Brain microvascular endothelial cell (primary cell): Measurements from ENCODE around the gene ARHGAP6.
A peak's percentile ranks its signal among the peaks of the same experiment; 100 is the strongest.
"Not testable (repeated sequence)": the region's sequence is repeated elsewhere in the genome, so short reads cannot be mapped to it uniquely, and the experiment has no call there.

Experiments used
- DNase-seq: peaks from one replicate; pipeline ENCODE4 v3.0.0-alpha.2; 2020
- H3K27ac ChIP-seq: fragments of 250-450 bp; sonication (Bioruptor Pico); 2 replicates; pipeline ENCODE4 v1.5.1; 2020; ENCODE audit warnings: mild to moderate bottlenecking, moderate library complexity
- H3K27me3 ChIP-seq: fragments of 250-450 bp; sonication (Bioruptor Pico); replicated peaks from 2 replicates; pipeline ENCODE4 v1.5.1; 2020; ENCODE audit warnings: mild to moderate bottlenecking
- H3K36me3 ChIP-seq: fragments of 250-450 bp; sonication (Bioruptor Pico); replicated peaks from 2 replicates; pipeline ENCODE4 v1.5.1; 2020; ENCODE audit warnings: mild to moderate bottlenecking
- H3K4me3 ChIP-seq: 2 replicates; pipeline ENCODE4 v1.5.1; 2011; ENCODE audit warnings: low read depth, mild to moderate bottlenecking, control low read depth, low read length, moderate library complexity
- in situ Hi-C: cut with HindIII; loops from 2 replicates; pipeline ENCODE4 v1.10.0; 2017; ENCODE audit warnings: low sequenced_read_pairs, low pct_ligation_motif_present
- TF ChIP-seq, protein P1 (sequence below): IDR thresholded peaks from 2 replicates; pipeline ENCODE4 v1.5.1; 2011; ENCODE audit warnings: low read depth, mild to moderate bottlenecking, moderate library complexity, low read length, control low read depth, inconsistent platforms; ENCODE audit errors: missing control alignments

Gene ARHGAP6

DNA sequence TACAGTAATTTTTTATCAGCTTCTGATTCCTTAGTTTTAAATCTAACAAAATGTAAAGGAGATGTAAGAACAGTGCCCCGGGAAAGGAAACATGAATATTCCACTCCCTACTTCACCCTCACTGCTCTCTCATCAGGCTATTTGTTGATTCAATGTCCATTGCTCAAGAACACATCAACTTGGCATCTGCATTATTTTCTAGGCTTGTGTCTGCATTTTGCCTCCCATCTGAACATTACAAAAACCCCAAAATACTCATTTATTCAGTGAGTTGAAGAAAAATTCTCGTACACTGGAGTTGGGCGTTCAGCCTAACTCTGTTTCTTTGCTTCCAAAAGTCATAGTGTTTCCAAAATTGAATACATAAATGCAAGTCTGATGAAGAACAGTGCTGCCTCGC is 25.6 kb downstream of the ARHGAP6 start:
- in situ Hi-C loops = no loop called here
- TF ChIP-seq, protein P1, sequence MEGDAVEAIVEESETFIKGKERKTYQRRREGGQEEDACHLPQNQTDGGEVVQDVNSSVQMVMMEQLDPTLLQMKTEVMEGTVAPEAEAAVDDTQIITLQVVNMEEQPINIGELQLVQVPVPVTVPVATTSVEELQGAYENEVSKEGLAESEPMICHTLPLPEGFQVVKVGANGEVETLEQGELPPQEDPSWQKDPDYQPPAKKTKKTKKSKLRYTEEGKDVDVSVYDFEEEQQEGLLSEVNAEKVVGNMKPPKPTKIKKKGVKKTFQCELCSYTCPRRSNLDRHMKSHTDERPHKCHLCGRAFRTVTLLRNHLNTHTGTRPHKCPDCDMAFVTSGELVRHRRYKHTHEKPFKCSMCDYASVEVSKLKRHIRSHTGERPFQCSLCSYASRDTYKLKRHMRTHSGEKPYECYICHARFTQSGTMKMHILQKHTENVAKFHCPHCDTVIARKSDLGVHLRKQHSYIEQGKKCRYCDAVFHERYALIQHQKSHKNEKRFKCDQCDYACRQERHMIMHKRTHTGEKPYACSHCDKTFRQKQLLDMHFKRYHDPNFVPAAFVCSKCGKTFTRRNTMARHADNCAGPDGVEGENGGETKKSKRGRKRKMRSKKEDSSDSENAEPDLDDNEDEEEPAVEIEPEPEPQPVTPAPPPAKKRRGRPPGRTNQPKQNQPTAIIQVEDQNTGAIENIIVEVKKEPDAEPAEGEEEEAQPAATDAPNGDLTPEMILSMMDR = no peak
- Histone ChIP-seq H3K27ac (no peak overlapping the region), H3K36me3 (no peaks in the 10 kb centered on the region), H3K4me3 (no peak overlapping the region), H3K27me3 (no peaks in the 10 kb centered on the region)
- DNase-seq = no peak

DNA sequence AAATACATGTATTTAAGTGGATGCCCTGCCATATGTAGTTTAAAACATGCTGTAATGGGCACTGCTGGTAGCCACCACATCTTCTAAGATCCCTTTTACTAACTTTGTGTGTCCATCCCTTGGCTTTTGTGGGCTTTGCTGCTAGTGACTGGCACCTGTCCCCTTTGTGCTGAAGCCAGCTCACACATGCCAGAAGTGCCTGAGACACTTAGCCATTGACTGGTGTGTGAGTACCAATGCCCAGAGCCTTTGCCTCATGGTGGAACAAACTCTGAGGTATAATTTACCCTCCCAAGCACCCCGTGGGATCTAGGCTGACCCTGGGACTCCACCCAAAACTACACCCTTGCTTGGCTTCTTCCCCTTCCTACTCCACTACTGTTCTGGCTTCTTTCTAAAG is 33.0 kb downstream of the ARHGAP6 start:
- H3K27ac ChIP-seq = no peak overlapping the region
- H3K27me3 ChIP-seq = no peaks in the 10 kb centered on the region
- TF ChIP-seq, protein P1 = no peak
- no peak for DNase-seq
- no peak overlapping the region for H3K4me3 ChIP-seq
- H3K36me3 ChIP-seq = no peaks in the 10 kb centered on the region
- in situ Hi-C loops = no loop called here

DNA sequence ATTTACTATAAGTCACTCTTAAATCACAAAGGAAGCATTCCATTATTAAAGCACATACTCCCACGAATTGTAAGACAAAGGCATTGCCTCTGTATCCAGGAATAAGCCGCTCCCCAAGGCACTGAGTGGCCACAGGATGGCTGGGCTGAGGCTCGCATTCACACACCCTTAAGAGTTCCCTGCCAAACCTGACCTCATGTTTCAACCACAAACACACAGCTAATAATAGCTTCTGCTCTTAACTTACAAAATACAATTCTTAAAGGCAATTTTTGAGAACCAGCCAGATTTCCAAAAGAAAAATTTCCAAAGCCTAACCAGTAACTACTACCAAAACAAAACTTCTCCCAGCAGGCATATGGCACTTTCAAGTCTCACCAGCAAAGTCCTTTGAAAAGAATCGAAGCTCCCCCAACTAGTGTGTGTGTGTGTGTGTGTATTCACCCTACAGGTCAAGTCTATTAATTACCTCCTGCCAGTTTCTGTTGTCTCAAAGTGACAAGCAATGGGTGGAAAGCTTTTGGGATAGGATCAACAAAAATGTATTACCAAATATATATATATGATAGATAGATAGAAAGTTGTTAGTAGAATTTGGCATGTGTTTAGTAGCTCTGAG is 36.0 kb downstream of the ARHGAP6 start:
- H3K36me3 ChIP-seq = no peaks in the 10 kb centered on the region
- peak; percentile 63 for DNase-seq
- H3K27me3 ChIP-seq = no peaks in the 10 kb centered on the region
- TF ChIP-seq, protein P1 = no peak
- H3K4me3 ChIP-seq = no peak overlapping the region
- in situ Hi-C loops = no loop called here
- no peak overlapping the region for H3K27ac ChIP-seq

DNA sequence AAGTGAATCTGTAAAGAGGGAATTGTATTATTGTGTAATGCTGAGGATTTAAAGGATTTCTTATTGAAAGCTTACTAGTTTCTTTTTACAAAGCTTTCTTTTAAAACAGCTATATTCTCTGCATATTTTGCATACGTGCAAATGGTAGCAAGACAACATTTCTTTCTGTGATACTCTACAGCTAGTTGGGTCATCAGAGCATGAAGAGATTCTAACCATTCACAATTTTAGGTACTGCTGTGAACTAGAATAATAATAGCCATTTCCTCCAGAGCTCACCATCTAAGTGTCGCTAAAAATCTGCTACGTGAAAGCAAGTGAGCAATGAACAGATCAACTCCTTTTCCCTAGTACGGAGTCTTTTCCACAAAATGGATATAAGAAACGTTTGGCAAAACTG is 37.3 kb downstream of the ARHGAP6 start:
- TF ChIP-seq, protein P1 = no peak
- no peak overlapping the region for H3K27ac ChIP-seq
- DNase-seq = no peak
- H3K36me3 ChIP-seq = no peaks in the 10 kb centered on the region
- in situ Hi-C loops = no loop called here
- no peak overlapping the region for H3K4me3 ChIP-seq
- no peaks in the 10 kb centered on the region for H3K27me3 ChIP-seq

DNA sequence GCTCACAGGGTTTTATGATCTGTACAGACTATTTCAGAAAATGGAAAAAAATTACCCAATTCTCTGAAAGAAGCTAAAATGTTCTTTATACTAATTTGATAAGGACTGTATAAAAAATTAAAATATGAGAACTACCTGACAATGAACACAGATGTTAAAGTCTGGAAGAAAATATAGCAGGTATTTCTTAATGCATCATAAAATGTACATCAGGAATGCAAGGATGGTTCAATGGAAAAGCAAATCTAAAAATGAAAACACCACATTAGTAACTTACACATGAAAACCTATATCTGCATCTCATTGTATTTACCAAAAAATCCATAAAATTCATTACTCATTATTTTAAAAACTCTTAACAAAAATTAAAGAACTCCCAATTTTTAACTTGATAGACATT is 39.4 kb downstream of the ARHGAP6 start:
- in situ Hi-C loops = no loop called here
- Histone ChIP-seq H3K4me3 (no peak overlapping the region), H3K36me3 (no peaks in the 10 kb centered on the region), H3K27me3 (no peaks in the 10 kb centered on the region), H3K27ac (no peak overlapping the region)
- DNase-seq = no peak
- TF ChIP-seq, protein P1 = no peak

DNA sequence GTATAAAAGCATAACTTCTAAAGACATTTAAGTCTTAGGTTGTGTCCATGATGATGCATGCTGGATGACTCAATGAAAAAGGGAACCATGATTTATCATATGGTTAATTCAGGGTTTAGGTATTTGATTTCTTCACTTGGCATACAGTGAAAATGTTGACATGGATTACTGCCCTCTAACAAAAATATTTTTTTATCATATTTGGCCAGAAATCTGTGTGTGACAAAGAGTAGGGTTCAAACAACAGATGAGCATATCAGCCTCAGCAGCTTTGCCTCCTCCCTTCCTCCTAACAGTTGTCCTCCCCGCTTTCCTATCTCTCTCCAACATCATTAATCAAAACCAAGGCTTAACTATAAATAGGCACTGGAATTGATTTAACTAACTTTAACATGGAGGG is 46.3 kb downstream of the ARHGAP6 start:
- Histone ChIP-seq H3K4me3 (no peak overlapping the region), H3K27me3 (no peaks in the 10 kb centered on the region), H3K27ac (no peak overlapping the region), H3K36me3 (no peaks in the 10 kb centered on the region)
- in situ Hi-C loops = no loop called here
- DNase-seq = no peak
- TF ChIP-seq, protein P1 = no peak

DNA sequence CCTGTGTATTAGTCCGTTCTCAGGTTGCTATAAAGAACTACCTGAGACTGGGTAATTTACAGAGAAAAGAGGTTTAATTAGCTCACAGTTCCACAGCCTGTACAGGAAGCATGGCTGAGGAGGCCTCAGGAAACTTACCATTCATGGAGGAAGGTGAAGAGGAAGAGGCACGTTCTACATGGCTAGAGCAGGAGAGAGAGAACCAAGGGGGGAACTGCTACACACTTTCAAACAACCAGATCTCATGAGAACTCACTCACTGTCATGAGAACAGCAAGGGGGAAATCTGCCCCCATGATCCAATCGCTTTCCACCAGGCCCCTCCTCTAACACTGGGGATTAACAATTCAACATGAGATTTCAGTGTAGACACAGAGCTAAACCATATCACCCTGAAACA is 51.5 kb downstream of the ARHGAP6 start:
- H3K27ac ChIP-seq, H3K4me3 ChIP-seq, in situ Hi-C loops, H3K27me3 ChIP-seq, DNase-seq, H3K36me3 ChIP-seq: not testable (repeated sequence)
